Activated CD8-positive, alpha-beta T cell treated with anti-CD3 and anti-CD28 coated beads for 36 hours (primary cell): ENCODE results near the gene CPNE6. TPM values are rescaled to one million over a fixed set of nuclear protein-coding genes. Genes with fewer than 3 reads are reported as not detected.
A peak's percentile ranks its signal among the peaks of the same experiment; 100 is the strongest.

Source experiments
- ATAC-seq: fragments of 200-7000 bp; cut with Tn5 transposase; one replicate; pipeline ENCODE4 v1.10.0; 2021; ENCODE audit warnings: mild to moderate bottlenecking, moderate library complexity
- CTCF ChIA-PET: fragments of 350-600 bp; sonication (Branson Sonifier 250); formaldehyde crosslinking; loops from one replicate; lab custom pipeline; 2021; ENCODE audit warnings: antibody characterized with exemption; lab: Charles Lee
- POLR2A ChIA-PET: fragments of 350-600 bp; sonication (Branson Sonifier 250); formaldehyde crosslinking; loops from one replicate; lab custom pipeline; 2021; ENCODE audit warnings: antibody characterized with exemption; lab: Charles Lee
- DNase-seq: peaks from one replicate; pipeline ENCODE4 v3.0.0-alpha.2; 2020
- H3K27ac Mint-ChIP-seq: one replicate; pipeline ENCODE4 v1.8.0; 2021; ENCODE audit warnings: mild to moderate bottlenecking, mixed read lengths
- H3K27me3 Mint-ChIP-seq: one replicate; pipeline ENCODE4 v1.8.0; 2021; ENCODE audit warnings: mixed read lengths
- H3K36me3 Mint-ChIP-seq: one replicate; pipeline ENCODE4 v1.8.0; 2021; ENCODE audit warnings: low read depth, mixed read lengths
- H3K4me1 Mint-ChIP-seq: one replicate; pipeline ENCODE4 v1.8.0; 2021; ENCODE audit warnings: low read depth, mixed read lengths
- H3K4me3 Mint-ChIP-seq: one replicate; pipeline ENCODE4 v1.8.0; 2021; ENCODE audit warnings: mild to moderate bottlenecking, moderate library complexity, mixed read lengths
- H3K9me3 Mint-ChIP-seq: one replicate; pipeline ENCODE4 v1.8.0; 2021; ENCODE audit warnings: mixed read lengths
- intact Hi-C: fragments of 100-400 bp; cut with micrococcal nuclease; formaldehyde crosslinking; loops from one replicate; pipeline ENCODE4 v1.10.0; 2022
- total RNA-seq, 2 experiments: library from RNA; stranded (reverse); gene quantifications; one replicate each; pipeline ENCODE4 v1.2.3, GENCODE V29; 2021
- TF ChIP-seq, protein P1 (sequence below): fragments of 200-600 bp; IDR thresholded peaks from one replicate; pipeline ENCODE4 v1.8.0; 2022; ENCODE audit warnings: antibody characterized with exemption, mild to moderate bottlenecking

CPNE6 gene
- total RNA-seq, 2 experiments from 2014 or later, result not detected

DNA sequence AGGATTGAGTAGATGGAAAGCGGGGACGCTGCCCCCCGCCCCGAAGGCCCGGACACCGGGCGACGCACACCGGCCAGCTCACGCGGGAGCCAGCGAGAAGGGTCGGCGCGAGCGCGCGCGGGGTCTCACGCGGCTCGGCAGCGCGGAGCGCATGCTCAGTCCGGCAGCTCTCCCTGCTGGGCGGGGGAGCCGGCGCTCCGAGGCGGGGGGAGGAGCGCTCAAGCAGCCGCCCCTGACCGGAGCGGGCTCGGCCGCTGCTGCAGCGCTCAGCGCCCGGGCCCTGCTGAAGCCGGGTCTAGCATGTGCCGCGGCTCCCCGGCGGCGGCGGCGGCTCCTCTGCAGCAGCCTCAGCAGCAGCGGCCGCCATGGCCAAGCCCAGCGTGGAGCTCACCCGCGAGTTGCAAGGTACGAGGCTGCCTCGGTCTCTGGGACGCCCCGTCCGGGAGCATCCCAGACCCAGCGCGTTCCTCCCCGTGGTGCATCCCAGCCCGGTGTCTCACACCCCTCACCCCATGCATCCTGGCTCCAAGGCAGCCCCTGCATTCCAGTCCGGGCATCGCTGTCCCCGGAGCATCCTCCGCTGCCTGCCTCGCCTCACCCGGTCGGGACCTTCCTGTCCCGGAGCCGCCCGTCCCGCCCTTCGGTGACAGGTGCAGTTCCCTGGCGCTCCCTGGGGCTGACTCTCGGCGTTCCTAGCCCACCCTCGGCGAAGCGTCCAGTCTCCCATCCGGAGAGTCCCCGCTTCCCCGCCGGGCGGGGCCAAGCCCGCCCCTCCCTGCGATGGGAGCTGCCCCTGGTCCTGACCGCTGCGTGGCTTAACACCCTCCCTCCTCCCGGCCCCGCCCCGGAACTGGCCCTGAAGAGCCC, 19.3 kb upstream of the CPNE6 start, which contains the start of gene CARMIL3:
Gene CARMIL3 (plus strand): TSS at position 221 of the 867 bp plus-strand sequence. CDS start 145 bp downstream, at position 366.
- intact Hi-C loops, result loop anchor here (2.0 kb wide), 1 partner anchor 57 kb away; no protein-coding TSS in a partner anchor
- H3K27ac Mint-ChIP-seq, result peak within 1 kb of the TSS; percentile 10
- POLR2A ChIA-PET, result interaction anchor here (1.1 to 1.3 kb wide), 3 partner anchors 30 to 57 kb away, joined by 4 to 5 read pairs (median 5); no protein-coding TSS in a partner anchor
- no peaks in the 10 kb centered on the region for H3K36me3 Mint-ChIP-seq
- DNase-seq (peak; percentile 65), ATAC-seq (peak; percentile 60)
- CTCF ChIA-PET, result interaction anchor here (0.6 to 3.8 kb wide), 7 partner anchors 18 to 420 kb away, joined by 3 to 35 read pairs (median 4); partner anchors contain the start of gene PCK2
- peaks cover 5% of the 10 kb centered on the region for H3K27me3 Mint-ChIP-seq
- H3K4me3 Mint-ChIP-seq, result peak within 1 kb of the TSS; percentile 67
- no peaks in the 10 kb centered on the region for H3K9me3 Mint-ChIP-seq
- peaks cover 19% of the 10 kb centered on the region for H3K4me1 Mint-ChIP-seq
- TF ChIP-seq, protein P1, sequence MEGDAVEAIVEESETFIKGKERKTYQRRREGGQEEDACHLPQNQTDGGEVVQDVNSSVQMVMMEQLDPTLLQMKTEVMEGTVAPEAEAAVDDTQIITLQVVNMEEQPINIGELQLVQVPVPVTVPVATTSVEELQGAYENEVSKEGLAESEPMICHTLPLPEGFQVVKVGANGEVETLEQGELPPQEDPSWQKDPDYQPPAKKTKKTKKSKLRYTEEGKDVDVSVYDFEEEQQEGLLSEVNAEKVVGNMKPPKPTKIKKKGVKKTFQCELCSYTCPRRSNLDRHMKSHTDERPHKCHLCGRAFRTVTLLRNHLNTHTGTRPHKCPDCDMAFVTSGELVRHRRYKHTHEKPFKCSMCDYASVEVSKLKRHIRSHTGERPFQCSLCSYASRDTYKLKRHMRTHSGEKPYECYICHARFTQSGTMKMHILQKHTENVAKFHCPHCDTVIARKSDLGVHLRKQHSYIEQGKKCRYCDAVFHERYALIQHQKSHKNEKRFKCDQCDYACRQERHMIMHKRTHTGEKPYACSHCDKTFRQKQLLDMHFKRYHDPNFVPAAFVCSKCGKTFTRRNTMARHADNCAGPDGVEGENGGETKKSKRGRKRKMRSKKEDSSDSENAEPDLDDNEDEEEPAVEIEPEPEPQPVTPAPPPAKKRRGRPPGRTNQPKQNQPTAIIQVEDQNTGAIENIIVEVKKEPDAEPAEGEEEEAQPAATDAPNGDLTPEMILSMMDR, result no peak

DNA sequence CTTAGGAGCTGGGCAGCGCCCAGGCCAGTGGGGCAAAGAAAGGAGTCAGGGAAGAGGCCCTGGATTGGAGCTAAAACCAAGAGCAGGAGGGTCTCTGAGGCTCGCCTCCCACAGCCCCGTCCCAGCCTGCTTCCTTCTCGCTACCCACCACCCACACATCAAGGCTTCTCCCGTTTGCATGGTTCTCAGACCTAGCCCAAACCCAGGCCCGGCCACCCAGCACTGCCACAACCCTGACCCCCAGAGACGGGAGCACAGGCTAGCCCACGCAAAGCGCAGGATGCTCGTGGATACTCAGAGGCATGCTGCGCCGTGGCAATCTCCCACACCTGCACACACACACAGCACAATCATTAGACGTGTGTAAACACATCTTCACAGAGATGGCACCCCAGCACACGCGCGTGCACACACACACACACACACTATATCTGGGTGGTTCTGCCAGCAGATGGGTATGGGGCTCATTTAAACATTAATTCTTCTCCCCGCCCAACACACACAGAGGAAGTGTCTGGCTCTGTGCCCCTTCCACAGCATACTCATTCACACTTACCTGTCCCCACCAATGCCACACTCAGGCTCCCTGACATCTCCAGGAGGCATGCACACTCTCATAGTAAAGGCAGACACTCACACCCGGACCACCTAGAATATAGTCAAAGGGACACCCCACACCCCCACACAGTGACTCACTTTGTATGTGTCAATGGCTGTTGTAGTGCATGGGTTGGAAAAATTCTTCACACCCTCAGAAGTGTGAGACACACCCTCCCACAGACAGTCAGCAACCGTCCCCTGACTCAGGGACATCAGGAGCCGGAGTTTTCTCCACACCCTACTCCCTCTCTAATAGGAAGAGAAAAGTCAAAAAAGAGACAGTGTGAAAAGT, 18.5 kb upstream of the CPNE6 start:
- TF ChIP-seq, protein P1, result no peak
- POLR2A ChIA-PET, result interaction anchor here (0.8 to 1.3 kb wide), 7 partner anchors 9 to 136 kb away, joined by 3 to 5 read pairs (median 4); partner anchors contain the start of genes IPO4 and PCK2
- H3K4me3 Mint-ChIP-seq, result peak overlapping the region; percentile 62
- peaks cover 19% of the 10 kb centered on the region for H3K4me1 Mint-ChIP-seq
- H3K36me3 Mint-ChIP-seq, result no peaks in the 10 kb centered on the region
- ATAC-seq (peak; percentile 87), DNase-seq (peak; percentile 92)
- CTCF ChIA-PET, result interaction anchor here (0.6 to 6.0 kb wide), 9 partner anchors 10 to 108 kb away, joined by 3 to 39 read pairs (median 7); partner anchors contain the start of genes IRF9 and PCK2
- peak overlapping the region; percentile 71 for H3K27ac Mint-ChIP-seq
- H3K9me3 Mint-ChIP-seq, result no peaks in the 10 kb centered on the region
- H3K27me3 Mint-ChIP-seq, result peaks cover 5% of the 10 kb centered on the region
- intact Hi-C loops, result loop anchor here (2.0 kb wide), 1 partner anchor 56 kb away; no protein-coding TSS in a partner anchor

DNA sequence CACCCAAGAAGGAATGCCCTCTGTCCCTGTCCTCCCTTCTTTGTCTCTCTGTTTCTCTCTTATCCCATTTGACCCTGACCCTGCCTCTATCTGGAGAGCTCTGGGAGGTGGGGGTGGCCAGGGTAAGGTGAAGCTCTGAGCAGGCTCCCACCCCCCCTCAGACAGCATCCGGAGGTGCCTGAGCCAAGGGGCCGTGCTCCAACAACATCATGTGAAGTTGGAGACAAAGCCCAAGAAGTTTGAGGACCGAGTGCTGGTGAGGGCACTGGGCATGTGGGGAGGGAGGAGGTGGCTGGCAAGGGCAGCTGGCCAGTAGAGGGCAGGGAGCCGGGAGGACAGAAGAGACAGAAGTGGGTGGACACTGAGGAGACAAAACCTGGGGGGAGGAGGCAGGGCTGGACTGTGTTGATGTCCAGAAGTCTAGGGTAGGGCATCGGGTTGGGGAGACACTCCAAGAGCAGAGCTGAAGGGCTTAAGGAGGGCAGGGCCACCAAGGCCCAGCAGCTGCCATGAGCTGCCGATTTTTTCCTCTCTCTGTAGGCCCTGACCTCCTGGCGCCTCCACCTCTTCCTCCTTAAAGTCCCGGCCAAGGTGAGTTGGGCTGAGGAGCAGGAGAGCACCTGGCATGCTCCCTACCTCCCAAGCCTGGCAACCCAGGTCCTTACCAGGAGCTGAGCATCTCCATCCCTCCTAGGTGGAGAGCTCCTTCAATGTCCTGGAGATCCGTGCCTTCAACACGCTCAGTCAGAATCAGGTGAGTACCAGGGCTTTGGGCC, 17.6 kb upstream of the CPNE6 start:
- peaks cover 5% of the 10 kb centered on the region for H3K27me3 Mint-ChIP-seq
- TF ChIP-seq, protein P1, result no peak
- H3K27ac Mint-ChIP-seq, result no peak overlapping the region
- H3K9me3 Mint-ChIP-seq, result no peaks in the 10 kb centered on the region
- DNase-seq (no peak), ATAC-seq (no peak)
- peaks cover 21% of the 10 kb centered on the region for H3K4me1 Mint-ChIP-seq
- ChIA-PET POLR2A (interaction anchor here (0.8 to 1.3 kb wide), 7 partner anchors 10 to 135 kb away, joined by 3 to 4 read pairs (median 3); partner anchors contain the start of genes IPO4, IRF9 and PCK2), CTCF (interaction anchor here (0.7 to 6.0 kb wide), 10 partner anchors 9 to 107 kb away, joined by 3 to 39 read pairs (median 4); partner anchors contain the start of genes IRF9 and PCK2)
- intact Hi-C loops, result loop anchor here (2.0 kb wide), 1 partner anchor 55 kb away; no protein-coding TSS in a partner anchor
- H3K36me3 Mint-ChIP-seq, result no peaks in the 10 kb centered on the region
- peak overlapping the region; percentile 62 for H3K4me3 Mint-ChIP-seq

DNA sequence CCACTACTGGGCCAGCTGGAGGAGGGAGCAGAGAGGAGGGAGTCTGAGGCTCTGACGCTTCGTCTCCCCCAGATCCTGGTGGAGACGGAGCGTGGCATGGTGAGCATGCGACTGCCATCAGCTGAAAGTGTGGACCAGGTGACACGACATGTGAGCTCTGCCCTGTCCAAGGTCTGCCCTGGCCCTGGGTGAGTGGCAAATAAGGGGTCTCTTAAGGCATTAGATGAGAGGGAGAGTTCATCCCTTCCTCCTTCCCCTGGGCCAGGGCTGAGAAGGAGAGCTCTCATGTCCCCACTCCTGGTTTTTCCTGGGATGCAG, 17.1 kb upstream of the CPNE6 start:
- ChIA-PET CTCF (interaction anchor here (0.7 to 6.0 kb wide), 10 partner anchors 8 to 106 kb away, joined by 3 to 39 read pairs (median 4); partner anchors contain the start of genes IRF9 and PCK2), POLR2A (interaction anchor here (0.8 to 1.3 kb wide), 7 partner anchors 10 to 135 kb away, joined by 3 to 4 read pairs (median 3); partner anchors contain the start of genes IPO4, IRF9 and PCK2)
- no peaks in the 10 kb centered on the region for H3K9me3 Mint-ChIP-seq
- TF ChIP-seq, protein P1, result no peak
- no peak for DNase-seq
- intact Hi-C loops, result no loop called here
- H3K27ac Mint-ChIP-seq, result no peak overlapping the region
- H3K27me3 Mint-ChIP-seq, result peaks cover 4% of the 10 kb centered on the region
- no peaks in the 10 kb centered on the region for H3K36me3 Mint-ChIP-seq
- no peak for ATAC-seq
- H3K4me3 Mint-ChIP-seq, result no peak overlapping the region
- H3K4me1 Mint-ChIP-seq, result peaks cover 21% of the 10 kb centered on the region
